A549 (cell line): ENCODE measurements around the gene EFHC1.

Experiments
- CTCF ChIP-seq: fragments of >200 bp; sonication (Bioruptor Twin); formaldehyde crosslinking; IDR thresholded peaks from 3 replicates; pipeline ENCODE4 v1.5.1; 2016
- ELK1 ChIP-seq: fragments of 150-350 bp; IDR thresholded peaks from 2 replicates; pipeline ENCODE4 v1.6.1; 2014; ENCODE audit warnings: low read depth, mild to moderate bottlenecking, low read length
- EP300 ChIP-seq, 2 experiments: fragments of >200 bp; sonication (Bioruptor Twin); formaldehyde crosslinking; IDR thresholded peaks; 2 replicates in 1 of 2; 3 replicates in 1 of 2; pipeline ENCODE4 v1.6.1; 2016 to 2017
- HOXA7 ChIP-seq: fragments of 250-450 bp; sonication (Bioruptor Pico); IDR thresholded peaks from 2 replicates; pipeline ENCODE4 v1.5.0; 2020; ENCODE audit warnings: mild to moderate bottlenecking, moderate library complexity
- HOXB5 ChIP-seq: fragments of 250-450 bp; sonication (Bioruptor Pico); IDR thresholded peaks from 2 replicates; pipeline ENCODE4 v1.5.0; 2020; ENCODE audit warnings: mild to moderate bottlenecking, moderate library complexity
- MAX ChIP-seq: IDR thresholded peaks from 2 replicates; pipeline ENCODE4 v1.6.1; 2012
- MYC ChIP-seq: IDR thresholded peaks from 2 replicates; pipeline ENCODE4 v1.6.1; 2012; ENCODE audit warnings: mild to moderate bottlenecking, inconsistent platforms, low read length, improper control_type of control experiment, borderline replicate concordance
- NPAS2 ChIP-seq: fragments of 250-450 bp; sonication (Bioruptor Pico); IDR thresholded peaks from 2 replicates; pipeline ENCODE4 v1.8.0; 2022; ENCODE audit warnings: mild to moderate bottlenecking, moderate library complexity, borderline replicate concordance
- POLR2A ChIP-seq: IDR thresholded peaks from 2 replicates; pipeline ENCODE4 v1.6.1; 2012; ENCODE audit warnings: mild to moderate bottlenecking, low read length

- TF ChIP-seq HOXA7 (no peak), ELK1 (no peak), CTCF (no peak), NPAS2 (CRISPR knock-in tag) (no peak), MAX (no peak), EP300 (IDR thresholded peaks at IDR 0.05) (no peak), POLR2A (no peak), HOXB5 (no peak), MYC (no peak)
Observed at GRCh38 chr6:52548999-52549398, 128.9 kb downstream of the EFHC1 start.
